Activated effector memory CD4-positive, alpha-beta T cell treated with anti-CD3 and anti-CD28 coated beads, Interleukin-2, amount 50 U/mL, for 16 hours (primary cell): ENCODE data around the gene NCKAP5.

Experiments used
- DNase-seq: peaks from one replicate; pipeline ENCODE4 v3.0.0-alpha.2; 2020

NCKAP5 gene

GRCh38 chr2:132971310-132972061, 596.8 kb downstream of the NCKAP5 start:
- DNase-seq = no peak

- no peak for DNase-seq
These were observed 598.8 kb downstream of the NCKAP5 start for GRCh38 chr2:132969371-132969985.

GRCh38 chr2:132965460-132965859, 602.8 kb downstream of the NCKAP5 start:
- DNase-seq = no peak

GRCh38 chr2:132963161-132963560, 605.1 kb downstream of the NCKAP5 start:
- no peak for DNase-seq

GRCh38 chr2:132958887-132959286, 609.4 kb downstream of the NCKAP5 start:
- DNase-seq = no peak

GRCh38 chr2:132955871-132956615, 612.2 kb downstream of the NCKAP5 start:
- no peak for DNase-seq

GRCh38 chr2:132953771-132954170, 614.5 kb downstream of the NCKAP5 start:
- DNase-seq = no peak

- DNase-seq = no peak
These were observed 617.1 kb downstream of the NCKAP5 start for GRCh38 chr2:132951008-132951714.

- DNase-seq = no peak
These were observed 619.2 kb downstream of the NCKAP5 start for GRCh38 chr2:132949108-132949507.

- no peak for DNase-seq
These were observed 620.1 kb downstream of the NCKAP5 start for GRCh38 chr2:132948211-132948610.

GRCh38 chr2:132943829-132944228, 624.4 kb downstream of the NCKAP5 start:
- no peak for DNase-seq

GRCh38 chr2:132941296-132942020, 626.8 kb downstream of the NCKAP5 start:
- no peak for DNase-seq

GRCh38 chr2:132937629-132938028, 630.6 kb downstream of the NCKAP5 start:
- no peak for DNase-seq

- DNase-seq = no peak
These were observed 631.5 kb downstream of the NCKAP5 start for GRCh38 chr2:132936791-132937190.

- DNase-seq = no peak
These were observed 632.0 kb downstream of the NCKAP5 start for GRCh38 chr2:132936261-132936660.

GRCh38 chr2:132929786-132930185, 638.5 kb downstream of the NCKAP5 start:
- DNase-seq = no peak

- no peak for DNase-seq
These were observed 644.5 kb downstream of the NCKAP5 start for GRCh38 chr2:132923787-132924186.

GRCh38 chr2:132915812-132916549, 652.3 kb downstream of the NCKAP5 start:
- no peak for DNase-seq

GRCh38 chr2:132911726-132912724, 656.2 kb downstream of the NCKAP5 start:
- no peak for DNase-seq

- DNase-seq = no peak
These were observed 657.8 kb downstream of the NCKAP5 start for GRCh38 chr2:132910432-132910831.

- DNase-seq = no peak
These were observed 658.8 kb downstream of the NCKAP5 start for GRCh38 chr2:132909427-132909826.
